EH (cell line): Measurements from ENCODE around the gene LRRC51.

Experiments used
- DNase-seq: peaks from one replicate; pipeline ENCODE4 v3.0.0-alpha.2; 2015; ENCODE audit warnings: low read depth

The LRRC51 gene

GRCh38 chr11:72070491-72070890 is 10.2 kb upstream of the LRRC51 start:
- no peak for DNase-seq

GRCh38 chr11:72072348-72072747 is 8.3 kb upstream of the LRRC51 start:
- DNase-seq, result peak; percentile 88

GRCh38 chr11:72075109-72075508 is 5.5 kb upstream of the LRRC51 start:
- peak; percentile 47 for DNase-seq

GRCh38 chr11:72075756-72076155 is 4.9 kb upstream of the LRRC51 start:
- no peak for DNase-seq

- DNase-seq, result peak; percentile 45
Observed at GRCh38 chr11:72078477-72078876, 2.2 kb upstream of the LRRC51 start.

GRCh38 chr11:72079819-72080325 is 778 bp upstream of the LRRC51 start:
- no peak for DNase-seq

- no peak for DNase-seq
Observed at GRCh38 chr11:72081184-72081644, 564 bp downstream of the LRRC51 start.

GRCh38 chr11:72081821-72082453 is 1.3 kb downstream of the LRRC51 start:
- DNase-seq, result no peak

- DNase-seq, result no peak
Observed at GRCh38 chr11:72083414-72083813, 2.8 kb downstream of the LRRC51 start.

- DNase-seq, result no peak
Observed at GRCh38 chr11:72084076-72084475, 3.4 kb downstream of the LRRC51 start.

GRCh38 chr11:72084965-72085364 is 4.3 kb downstream of the LRRC51 start:
- no peak for DNase-seq

GRCh38 chr11:72085621-72086351 is 5.1 kb downstream of the LRRC51 start:
- DNase-seq, result no peak

- DNase-seq, result no peak
Observed at GRCh38 chr11:72088076-72088808, 7.6 kb downstream of the LRRC51 start.

- peak; percentile 70 for DNase-seq
Observed at GRCh38 chr11:72091292-72091691, 10.6 kb downstream of the LRRC51 start.

- no peak for DNase-seq
Observed at GRCh38 chr11:72098741-72099140, 18.1 kb downstream of the LRRC51 start.

GRCh38 chr11:72100009-72100408 is 19.4 kb downstream of the LRRC51 start:
- DNase-seq, result no peak

- DNase-seq, result no peak
Observed at GRCh38 chr11:72100462-72100861, 19.8 kb downstream of the LRRC51 start.

- DNase-seq, result no peak
Observed at GRCh38 chr11:72102162-72102561, 21.5 kb downstream of the LRRC51 start.

GRCh38 chr11:72102631-72102945 is 21.9 kb downstream of the LRRC51 start:
- no peak for DNase-seq

- peak; percentile 99 for DNase-seq
Observed at GRCh38 chr11:72102946-72103753, 22.5 kb downstream of the LRRC51 start, which contains the start of gene LAMTOR1. TSS of gene LAMTOR1 (minus strand) at chr11:72103297. CDS start at chr11:72103224, 73 bp downstream.

GRCh38 chr11:72103754-72104167 is 23.1 kb downstream of the LRRC51 start:
- no peak for DNase-seq

GRCh38 chr11:72105888-72106287 is 25.2 kb downstream of the LRRC51 start, which contains the start of gene TOMT:
TSS of gene TOMT (plus strand) at chr11:72105924. CDS start at chr11:72105952, 28 bp downstream.
- no peak for DNase-seq
